Right ventricle myocardium superior (tissue), 1 donor: ENCODE measurements around the gene ARHGAP28. TPM values are rescaled to one million over a fixed set of nuclear protein-coding genes. Genes with fewer than 3 reads are reported as not detected.
A peak's percentile ranks its signal among the peaks of the same experiment; 100 is the strongest.

Source experiments
- ATAC-seq: fragments of 200-7000 bp; cut with Tn5 transposase; one replicate; pipeline ENCODE4 v1.9.1; 2020; ENCODE audit warnings: mild to moderate bottlenecking; ENCODE audit not compliant: poor library complexity
- DNase-seq: peaks from one replicate; pipeline ENCODE4 v3.0.0-alpha.2; 2020
- intact Hi-C: fragments of 100-400 bp; cut with DNase I; formaldehyde crosslinking; loops from one replicate; pipeline ENCODE4 v1.11.2; 2022
- long read RNA-seq: library from polyadenylated mRNA; unstranded; transcript quantifications from one replicate; pipeline ENCODE4 v2.0.0, GENCODE V29; 2021
- total RNA-seq: library from RNA; stranded (reverse); fragmentation: NEBNext Ultra II Directional; extraction: Animal tissue kit (Norgen Biotek cat#: 25700); gene quantifications from one replicate; pipeline ENCODE4 v1.2.1, GENCODE V29; 2021
- donor health status: DM: no; HTN: yes; CAD: no; lungs with severe emphysema.

Gene ARHGAP28
- total RNA-seq: 1.1 TPM
- long read RNA-seq, partial matches to known transcripts: 0 of 1 reads
- long read RNA-seq, other reads (novel, unspliced or antisense): 1 of 1 reads

GRCh38 chr18:6729247-6730091 is at the start of gene ARHGAP28:
Gene ARHGAP28 (plus strand): TSS chr18:6729716. CDS start chr18:6729822, 106 bp downstream.
- ATAC-seq (peak; percentile 98), DNase-seq (peak; percentile 91)
- intact Hi-C loops: no loop called here

- no peak for DNase-seq
- ATAC-seq: no peak
- intact Hi-C loops: no loop called here
Measured at GRCh38 chr18:6681331-6681875, 48.1 kb upstream of the ARHGAP28 start.

- no peak for DNase-seq
- ATAC-seq: no peak
- intact Hi-C loops: no loop called here
Measured at GRCh38 chr18:6682437-6683111, 46.9 kb upstream of the ARHGAP28 start.

GRCh38 chr18:6683112-6683876 is 46.2 kb upstream of the ARHGAP28 start:
- intact Hi-C loops: no loop called here
- DNase-seq: no peak
- no peak for ATAC-seq

- ATAC-seq: no peak
- intact Hi-C loops: no loop called here
- no peak for DNase-seq
Measured at GRCh38 chr18:6687676-6688075, 41.8 kb upstream of the ARHGAP28 start.

- no peak for DNase-seq
- no peak for ATAC-seq
- intact Hi-C loops: no loop called here
Measured at GRCh38 chr18:6708890-6709289, 20.6 kb upstream of the ARHGAP28 start.

GRCh38 chr18:6711467-6711866 is 18.0 kb upstream of the ARHGAP28 start:
- DNase-seq: no peak
- intact Hi-C loops: no loop called here
- no peak for ATAC-seq

- ATAC-seq (no peak), DNase-seq (no peak)
- intact Hi-C loops: no loop called here
Measured at GRCh38 chr18:6712401-6712800, 17.1 kb upstream of the ARHGAP28 start.

- intact Hi-C loops: no loop called here
- no peak for ATAC-seq
Measured at GRCh38 chr18:6714010-6714409, 15.5 kb upstream of the ARHGAP28 start.

GRCh38 chr18:6718267-6718666 is 11.2 kb upstream of the ARHGAP28 start:
- DNase-seq: no peak
- intact Hi-C loops: no loop called here
- no peak for ATAC-seq

More at GRCh38 chr18:6714010-6714409, 15.5 kb upstream of the ARHGAP28 start:
- no peak for DNase-seq

GRCh38 chr18:6719098-6719846 is 10.2 kb upstream of the ARHGAP28 start:
- intact Hi-C loops: no loop called here
- ATAC-seq: no peak
- no peak for DNase-seq

GRCh38 chr18:6719910-6720683 is 9.4 kb upstream of the ARHGAP28 start:
- intact Hi-C loops: no loop called here
- DNase-seq: no peak
- no peak for ATAC-seq

- no peak for ATAC-seq
- no peak for DNase-seq
- intact Hi-C loops: no loop called here
Measured at GRCh38 chr18:6721755-6722154, 7.8 kb upstream of the ARHGAP28 start.

- intact Hi-C loops: no loop called here
- ATAC-seq (peak; percentile 43), DNase-seq (no peak)
Measured at GRCh38 chr18:6722690-6723089, 6.8 kb upstream of the ARHGAP28 start.

- no peak for DNase-seq
- ATAC-seq: no peak
- intact Hi-C loops: no loop called here
Measured at GRCh38 chr18:6724331-6724730, 5.2 kb upstream of the ARHGAP28 start.

- intact Hi-C loops: no loop called here
- DNase-seq (no peak), ATAC-seq (no peak)
Measured at GRCh38 chr18:6728331-6728730, 1.2 kb upstream of the ARHGAP28 start.

GRCh38 chr18:6728809-6729246 is 688 bp upstream of the ARHGAP28 start:
- intact Hi-C loops: no loop called here
- ATAC-seq: no peak

More at GRCh38 chr18:6728809-6729246, 688 bp upstream of the ARHGAP28 start:
- DNase-seq: no peak
